ENCODE measurements around the gene HMX2.

GRCh38 chr10:123175389-123176387 is 27.8 kb downstream of the HMX2 start:
- TF ChIP-seq EZH2 (IDR thresholded peaks at IDR 0.05; ENCODE audit: borderline replicate concordance, low read length) = no peak
- TF ChIP-seq, protein P1, sequence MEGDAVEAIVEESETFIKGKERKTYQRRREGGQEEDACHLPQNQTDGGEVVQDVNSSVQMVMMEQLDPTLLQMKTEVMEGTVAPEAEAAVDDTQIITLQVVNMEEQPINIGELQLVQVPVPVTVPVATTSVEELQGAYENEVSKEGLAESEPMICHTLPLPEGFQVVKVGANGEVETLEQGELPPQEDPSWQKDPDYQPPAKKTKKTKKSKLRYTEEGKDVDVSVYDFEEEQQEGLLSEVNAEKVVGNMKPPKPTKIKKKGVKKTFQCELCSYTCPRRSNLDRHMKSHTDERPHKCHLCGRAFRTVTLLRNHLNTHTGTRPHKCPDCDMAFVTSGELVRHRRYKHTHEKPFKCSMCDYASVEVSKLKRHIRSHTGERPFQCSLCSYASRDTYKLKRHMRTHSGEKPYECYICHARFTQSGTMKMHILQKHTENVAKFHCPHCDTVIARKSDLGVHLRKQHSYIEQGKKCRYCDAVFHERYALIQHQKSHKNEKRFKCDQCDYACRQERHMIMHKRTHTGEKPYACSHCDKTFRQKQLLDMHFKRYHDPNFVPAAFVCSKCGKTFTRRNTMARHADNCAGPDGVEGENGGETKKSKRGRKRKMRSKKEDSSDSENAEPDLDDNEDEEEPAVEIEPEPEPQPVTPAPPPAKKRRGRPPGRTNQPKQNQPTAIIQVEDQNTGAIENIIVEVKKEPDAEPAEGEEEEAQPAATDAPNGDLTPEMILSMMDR (IDR thresholded peaks at IDR 0.05; ENCODE audit: low read length) = no peak
